SU-DHL-6 (cell line): Measurements from ENCODE around the gene SFXN4.
A peak's percentile ranks its signal among the peaks of the same experiment; 100 is the strongest.
"Not testable (repeated sequence)": the region's sequence is repeated elsewhere in the genome, so short reads cannot be mapped to it uniquely, and the experiment has no call there.

Experiments used
- H2AFZ ChIP-seq: fragments of 200-600 bp; sonication (generic); 2 replicates; pipeline ENCODE4 v1.6.1; 2014; ENCODE audit warnings: low read depth, mild to moderate bottlenecking, moderate library complexity, mixed read lengths, antibody characterized with exemption, low read length; ENCODE audit not compliant: severe bottlenecking
- H3F3A ChIP-seq: fragments of 200-600 bp; shearing (Covaris generic); 2 replicates; pipeline ENCODE4 v1.6.0; 2016; ENCODE audit warnings: antibody characterized with exemption, mild to moderate bottlenecking; ENCODE audit not compliant: insufficient read depth
- H3K27ac ChIP-seq: fragments of 200-600 bp; sonication (generic); 2 replicates; pipeline ENCODE4 v1.5.1; 2016; ENCODE audit warnings: low read depth, mild to moderate bottlenecking, low read length, moderate library complexity, mixed read lengths
- H3K27me3 ChIP-seq: fragments of 200-600 bp; sonication (generic), shearing (Covaris generic); 2 replicates; pipeline ENCODE4 v1.6.0; 2014; ENCODE audit warnings: mild to moderate bottlenecking, low read length
- H3K36me3 ChIP-seq: fragments of 200-600 bp; sonication (generic); 2 replicates; pipeline ENCODE4 v1.6.1; 2014; ENCODE audit warnings: mild to moderate bottlenecking, low read length, mixed read lengths
- H3K4me2 ChIP-seq: fragments of 300-600, 200-600 bp; shearing (Covaris generic), sonication (generic); 2 replicates; pipeline ENCODE4 v1.6.0; 2014; ENCODE audit warnings: low read length, low read depth, mild to moderate bottlenecking; ENCODE audit not compliant: poor library complexity, severe bottlenecking
- H3K4me3 ChIP-seq: fragments of 200-600 bp; sonication (generic); 2 replicates; pipeline ENCODE4 v1.5.1; 2014; ENCODE audit warnings: antibody characterized with exemption, low read length, mild to moderate bottlenecking, mixed read lengths; ENCODE audit not compliant: insufficient read depth, poor library complexity, severe bottlenecking
- H3K79me2 ChIP-seq: fragments of 200-600 bp; sonication (generic); 2 replicates; pipeline ENCODE4 v1.6.1; 2014; ENCODE audit warnings: mild to moderate bottlenecking, low read length, moderate library complexity; ENCODE audit not compliant: insufficient read depth
- H3K9ac ChIP-seq: fragments of 200-600 bp; sonication (generic); 2 replicates; pipeline ENCODE4 v1.7.0; 2014; ENCODE audit warnings: mild to moderate bottlenecking, low read length
- H3K9me2 ChIP-seq: fragments of 200-600 bp; sonication (generic); replicated peaks from 2 replicates; pipeline ENCODE4 v1.6.1; 2014; ENCODE audit warnings: low read length; ENCODE audit not compliant: insufficient read depth
- H3K9me3 ChIP-seq: fragments of 200-600 bp; sonication (generic); 2 replicates; pipeline ENCODE4 v1.6.1; 2014; ENCODE audit warnings: low read length, mixed read lengths; ENCODE audit not compliant: insufficient read depth
- H4K20me1 ChIP-seq: fragments of 200-600 bp; sonication (generic); 2 replicates; pipeline ENCODE4 v1.6.1; 2014; ENCODE audit warnings: low read depth, mild to moderate bottlenecking, antibody characterized with exemption, low read length, moderate library complexity, mixed read lengths
- CTCF ChIP-seq: fragments of 200-600 bp; sonication (generic); IDR thresholded peaks from one replicate; pipeline ENCODE4 v1.5.1; 2017; ENCODE audit warnings: antibody characterized with exemption, mild to moderate bottlenecking, low read length, moderate library complexity; ENCODE audit not compliant: insufficient read depth, poor library complexity, severe bottlenecking
- EZH2phosphoT487 ChIP-seq: fragments of 200-600 bp; sonication (generic), shearing (Covaris generic); conservative IDR thresholded peaks from 2 replicates; pipeline ENCODE4 v1.6.1; 2018; ENCODE audit warnings: mild to moderate bottlenecking, antibody characterized with exemption, low read length, moderate library complexity, mixed read lengths

Gene SFXN4

DNA sequence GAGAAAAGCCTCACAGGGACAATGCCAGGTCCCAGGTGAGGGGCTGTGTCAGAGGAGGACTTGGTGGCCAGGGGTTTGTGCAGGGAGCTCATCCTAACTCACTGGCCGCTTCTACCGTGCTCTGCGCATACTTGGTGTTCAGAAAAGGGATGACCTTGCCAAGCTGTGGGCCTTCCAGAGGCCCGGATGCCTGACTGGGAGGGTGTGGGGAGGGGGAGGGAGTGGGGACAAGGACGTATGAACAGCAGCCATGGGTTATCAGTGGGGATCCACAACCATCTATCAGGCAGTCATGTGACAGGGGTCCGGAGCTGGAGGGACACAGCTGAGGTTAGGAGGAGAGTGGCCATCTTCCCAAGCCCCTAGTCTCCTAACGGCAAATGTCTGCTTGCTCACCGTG lies 6.2 kb downstream of the SFXN4 start:
- H2AFZ ChIP-seq = no peak overlapping the region
- no peaks in the 10 kb centered on the region for H3K9me2 ChIP-seq
- no peaks in the 10 kb centered on the region for H4K20me1 ChIP-seq
- TF ChIP-seq CTCF (no peak), EZH2phosphoT487 (no peak)
- peaks cover 18% of the 10 kb centered on the region; the same call in 1 of the 2 replicates for H3K36me3 ChIP-seq
- H3K27me3 ChIP-seq = no peaks in the 10 kb centered on the region
- peaks cover 8% of the 10 kb centered on the region for H3K79me2 ChIP-seq
- H3F3A ChIP-seq = peaks cover 8% of the 10 kb centered on the region; the same call in 1 of the 2 replicates
- H3K9ac ChIP-seq = no peak overlapping the region
- H3K4me2 ChIP-seq = no peak overlapping the region
- H3K9me3 ChIP-seq = no peaks in the 10 kb centered on the region
- no peak overlapping the region for H3K27ac ChIP-seq
- H3K4me3 ChIP-seq = no peak overlapping the region

DNA sequence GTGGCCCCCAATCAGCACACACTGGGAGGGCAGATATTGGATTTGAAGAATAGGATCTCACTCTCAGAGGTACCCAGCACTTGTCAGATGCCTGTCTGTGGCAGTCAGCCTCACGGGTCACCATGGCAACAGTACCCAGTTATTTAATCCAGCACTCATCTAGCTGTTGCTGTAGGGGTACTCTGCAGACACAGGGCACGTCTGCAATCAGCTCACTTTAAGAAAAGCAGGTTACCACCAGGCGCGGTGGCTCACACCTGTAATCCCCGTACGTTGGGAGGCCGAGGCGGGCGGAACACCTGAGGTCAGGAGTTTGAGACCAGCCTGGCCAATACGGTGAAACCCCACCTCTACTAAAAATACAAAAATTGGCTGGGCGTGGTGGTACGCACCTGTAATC lies 11.9 kb downstream of the SFXN4 start:
- H2AFZ ChIP-seq = no peak overlapping the region
- no peaks in the 10 kb centered on the region for H4K20me1 ChIP-seq
- peaks cover 4% of the 10 kb centered on the region; the same call in 1 of the 2 replicates for H3K79me2 ChIP-seq
- H3K9me2 ChIP-seq = no peaks in the 10 kb centered on the region
- H3F3A ChIP-seq = no peaks in the 10 kb centered on the region; the same call in 1 of the 2 replicates
- no peak overlapping the region for H3K4me3 ChIP-seq
- no peaks in the 10 kb centered on the region for H3K9me3 ChIP-seq
- H3K36me3 ChIP-seq = peaks cover 18% of the 10 kb centered on the region
- no peak for TF ChIP-seq CTCF
- no peak for TF ChIP-seq EZH2phosphoT487
- H3K27ac ChIP-seq = peak overlapping the region; percentile 31
- no peaks in the 10 kb centered on the region for H3K27me3 ChIP-seq
- no peak overlapping the region for H3K4me2 ChIP-seq
- H3K9ac ChIP-seq = no peak overlapping the region

DNA sequence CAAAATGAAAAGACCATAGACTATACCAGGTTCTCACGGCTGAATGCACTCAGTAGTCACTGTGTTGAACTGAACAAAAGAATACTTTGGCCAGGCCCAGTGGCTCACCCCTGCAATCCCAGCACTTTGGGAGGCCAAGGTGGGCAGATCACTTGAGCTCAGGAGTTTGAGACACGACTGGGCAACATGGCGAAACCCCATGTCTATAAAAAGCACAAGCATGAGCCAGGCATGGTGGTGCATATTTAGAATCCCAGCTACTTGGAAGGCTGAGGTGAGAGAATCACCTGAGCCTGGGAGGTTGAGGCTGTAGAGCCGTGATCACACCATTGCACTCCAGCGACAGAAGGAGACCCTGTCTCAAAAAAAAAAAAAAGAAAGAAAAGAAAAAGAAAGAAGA lies 12.5 kb downstream of the SFXN4 start:
- no peaks in the 10 kb centered on the region for H4K20me1 ChIP-seq
- no peaks in the 10 kb centered on the region; the same call in 1 of the 2 replicates for H3F3A ChIP-seq
- peaks cover 16% of the 10 kb centered on the region for H3K36me3 ChIP-seq
- H2AFZ ChIP-seq = no peak overlapping the region
- H3K4me2 ChIP-seq = no peak overlapping the region
- no peaks in the 10 kb centered on the region for H3K9me2 ChIP-seq
- no peaks in the 10 kb centered on the region for H3K9me3 ChIP-seq
- peak overlapping the region; percentile 31 for H3K27ac ChIP-seq
- H3K4me3 ChIP-seq = no peak overlapping the region
- H3K79me2 ChIP-seq = peaks cover 4% of the 10 kb centered on the region; the same call in 1 of the 2 replicates
- TF ChIP-seq CTCF = no peak
- no peak for TF ChIP-seq EZH2phosphoT487
- no peaks in the 10 kb centered on the region for H3K27me3 ChIP-seq
- no peak overlapping the region for H3K9ac ChIP-seq

- H3K4me3 ChIP-seq, H3K27ac ChIP-seq, H3K4me2 ChIP-seq, H3K79me2 ChIP-seq, H3K9me3 ChIP-seq, H3K9me2 ChIP-seq, H3K27me3 ChIP-seq, H3F3A ChIP-seq, H2AFZ ChIP-seq, H4K20me1 ChIP-seq, H3K9ac ChIP-seq: not testable (repeated sequence)
- H3K36me3 ChIP-seq = peaks cover 12% of the 10 kb centered on the region
Observed at GRCh38 chr10:119151601-119152000, 13.9 kb downstream of the SFXN4 start.
